NB4 (cell line): ENCODE results near the gene CDK2.

Experiments
- CTCF ChIP-seq: IDR thresholded peaks from one replicate; pipeline ENCODE4 v1.5.1; 2012; ENCODE audit warnings: low read depth, low read length
- MAX ChIP-seq: IDR thresholded peaks from 2 replicates; pipeline ENCODE4 v1.6.1; 2011; ENCODE audit warnings: low read depth, low read length
- MYC ChIP-seq: IDR thresholded peaks from 2 replicates; pipeline ENCODE4 v1.6.1; 2011; ENCODE audit warnings: low read depth, low read length
- POLR2A ChIP-seq: IDR thresholded peaks from 2 replicates; pipeline ENCODE4 v1.6.1; 2011; ENCODE audit warnings: mild to moderate bottlenecking; ENCODE audit not compliant: insufficient read length; ENCODE audit errors: extremely low read depth

GRCh38 chr12:55930771-55931316 is 35.8 kb upstream of the CDK2 start, which contains the start of gene DGKA:
- TF ChIP-seq CTCF (peak; percentile 80), POLR2A (no peak), MYC (no peak), MAX (no peak)
